PFSK-1 (cell line): ENCODE measurements around the gene RRP9.

Experiments
- FOXP2 ChIP-seq: optimal IDR thresholded peaks from 2 replicates; pipeline ENCODE3; 2011; ENCODE audit warnings: borderline replicate concordance, control low read depth, inconsistent platforms; ENCODE audit not compliant: insufficient read depth; ENCODE audit errors: extremely low read length, extremely low read depth
- POLR2AphosphoS5 ChIP-seq: IDR thresholded peaks from 2 replicates; pipeline ENCODE4 v1.6.1; 2012; ENCODE audit warnings: low read depth, mild to moderate bottlenecking, control low read depth, low read length, moderate library complexity
- SIN3A ChIP-seq: IDR thresholded peaks from 2 replicates; pipeline ENCODE4 v1.6.1; 2012; ENCODE audit warnings: mild to moderate bottlenecking, low read length, moderate library complexity, borderline replicate concordance; ENCODE audit not compliant: insufficient read depth
- TAF1 ChIP-seq: IDR thresholded peaks from 2 replicates; pipeline ENCODE4 v1.6.1; 2012; ENCODE audit warnings: low read length, control low read depth, borderline replicate concordance; ENCODE audit not compliant: insufficient read depth
- TF ChIP-seq, protein P1 (sequence below), 2 experiments: IDR thresholded peaks; 2 replicates each; pipeline versions ENCODE4 v1.6.1 to v1.8.0; 2011 to 2012; ENCODE audit warnings: low read depth in 2 of 2, low read length in 2 of 2, control low read depth in 1 of 2, inconsistent platforms in 1 of 2, mild to moderate bottlenecking in 1 of 2, moderate library complexity in 1 of 2; ENCODE audit not compliant: insufficient read depth in 1 of 2

Gene RRP9

DNA sequence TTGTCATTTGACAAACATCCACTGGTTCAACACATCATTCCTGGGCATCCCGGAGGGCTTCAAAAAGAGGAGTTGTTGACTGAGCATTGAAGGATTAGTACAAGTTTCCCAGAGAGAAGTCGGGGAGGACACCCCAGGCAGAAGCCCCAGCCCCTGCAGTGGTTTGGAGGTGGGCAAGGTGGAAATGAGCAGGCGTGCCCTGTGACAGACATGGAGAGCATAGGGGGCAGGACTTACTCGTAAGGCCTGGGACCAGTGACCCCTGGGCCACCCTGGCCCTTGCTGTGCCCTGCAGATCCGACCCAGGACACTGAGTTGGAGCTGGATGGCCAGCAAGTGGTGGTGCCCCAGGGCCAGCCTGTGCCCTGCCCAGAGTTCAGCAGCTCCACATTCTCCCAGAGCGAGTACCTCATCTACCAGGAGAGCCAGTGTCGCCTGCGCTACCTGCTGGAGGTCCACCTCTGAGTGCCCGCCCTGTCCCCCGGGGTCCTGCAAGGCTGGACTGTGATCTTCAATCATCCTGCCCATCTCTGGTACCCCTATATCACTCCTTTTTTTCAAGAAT, 6.4 kb upstream of the RRP9 start:
- TF ChIP-seq POLR2AphosphoS5 (no peak), SIN3A (no peak), FOXP2 (no peak), TAF1 (no peak)
- TF ChIP-seq, protein P1, sequence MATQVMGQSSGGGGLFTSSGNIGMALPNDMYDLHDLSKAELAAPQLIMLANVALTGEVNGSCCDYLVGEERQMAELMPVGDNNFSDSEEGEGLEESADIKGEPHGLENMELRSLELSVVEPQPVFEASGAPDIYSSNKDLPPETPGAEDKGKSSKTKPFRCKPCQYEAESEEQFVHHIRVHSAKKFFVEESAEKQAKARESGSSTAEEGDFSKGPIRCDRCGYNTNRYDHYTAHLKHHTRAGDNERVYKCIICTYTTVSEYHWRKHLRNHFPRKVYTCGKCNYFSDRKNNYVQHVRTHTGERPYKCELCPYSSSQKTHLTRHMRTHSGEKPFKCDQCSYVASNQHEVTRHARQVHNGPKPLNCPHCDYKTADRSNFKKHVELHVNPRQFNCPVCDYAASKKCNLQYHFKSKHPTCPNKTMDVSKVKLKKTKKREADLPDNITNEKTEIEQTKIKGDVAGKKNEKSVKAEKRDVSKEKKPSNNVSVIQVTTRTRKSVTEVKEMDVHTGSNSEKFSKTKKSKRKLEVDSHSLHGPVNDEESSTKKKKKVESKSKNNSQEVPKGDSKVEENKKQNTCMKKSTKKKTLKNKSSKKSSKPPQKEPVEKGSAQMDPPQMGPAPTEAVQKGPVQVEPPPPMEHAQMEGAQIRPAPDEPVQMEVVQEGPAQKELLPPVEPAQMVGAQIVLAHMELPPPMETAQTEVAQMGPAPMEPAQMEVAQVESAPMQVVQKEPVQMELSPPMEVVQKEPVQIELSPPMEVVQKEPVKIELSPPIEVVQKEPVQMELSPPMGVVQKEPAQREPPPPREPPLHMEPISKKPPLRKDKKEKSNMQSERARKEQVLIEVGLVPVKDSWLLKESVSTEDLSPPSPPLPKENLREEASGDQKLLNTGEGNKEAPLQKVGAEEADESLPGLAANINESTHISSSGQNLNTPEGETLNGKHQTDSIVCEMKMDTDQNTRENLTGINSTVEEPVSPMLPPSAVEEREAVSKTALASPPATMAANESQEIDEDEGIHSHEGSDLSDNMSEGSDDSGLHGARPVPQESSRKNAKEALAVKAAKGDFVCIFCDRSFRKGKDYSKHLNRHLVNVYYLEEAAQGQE (IDR thresholded peaks at IDR 0.05; ENCODE audit: insufficient read depth in 1 of 2, low read depth in 2 of 2, low read length in 2 of 2) = no peak

DNA sequence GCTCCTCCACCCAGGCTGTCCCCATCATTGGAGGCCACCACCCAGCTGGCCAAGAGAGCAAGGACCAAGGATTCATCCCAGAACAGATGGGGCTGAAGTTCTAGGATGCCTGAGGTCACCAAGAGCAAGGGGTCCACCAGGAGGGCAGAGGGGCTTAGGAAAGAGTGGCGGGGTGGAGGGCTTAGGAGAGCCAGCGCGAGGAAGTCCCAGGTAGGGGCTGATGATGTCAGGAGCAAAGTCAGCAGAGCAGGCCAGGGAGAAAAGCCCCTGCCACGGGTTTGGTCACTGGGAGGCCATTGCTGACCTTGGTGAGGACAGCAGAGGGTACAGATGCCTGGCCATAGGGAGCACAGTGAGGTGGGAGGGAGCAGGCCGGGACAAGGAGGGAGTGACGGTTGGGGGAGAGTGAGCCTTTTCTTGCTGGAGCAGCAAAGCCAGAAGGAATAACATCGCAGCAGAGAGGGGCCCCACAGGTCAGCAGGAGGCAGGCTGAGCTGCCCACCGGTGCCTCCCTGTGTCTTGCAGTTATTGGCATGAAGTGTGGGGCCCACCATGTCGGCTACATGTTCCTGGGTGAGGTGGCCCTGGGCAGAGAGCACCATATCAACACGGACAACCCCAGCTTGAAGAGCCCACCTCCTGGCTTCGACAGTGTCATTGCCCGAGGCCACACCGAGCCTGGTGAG, 5.7 kb upstream of the RRP9 start:
- TF ChIP-seq, protein P1 (IDR thresholded peaks at IDR 0.05; ENCODE audit: insufficient read depth in 1 of 2, low read depth in 2 of 2, low read length in 2 of 2) = no peak
- TF ChIP-seq TAF1 = no peak
- no peak for TF ChIP-seq FOXP2
- TF ChIP-seq POLR2AphosphoS5 = no peak
- no peak for TF ChIP-seq SIN3A

DNA sequence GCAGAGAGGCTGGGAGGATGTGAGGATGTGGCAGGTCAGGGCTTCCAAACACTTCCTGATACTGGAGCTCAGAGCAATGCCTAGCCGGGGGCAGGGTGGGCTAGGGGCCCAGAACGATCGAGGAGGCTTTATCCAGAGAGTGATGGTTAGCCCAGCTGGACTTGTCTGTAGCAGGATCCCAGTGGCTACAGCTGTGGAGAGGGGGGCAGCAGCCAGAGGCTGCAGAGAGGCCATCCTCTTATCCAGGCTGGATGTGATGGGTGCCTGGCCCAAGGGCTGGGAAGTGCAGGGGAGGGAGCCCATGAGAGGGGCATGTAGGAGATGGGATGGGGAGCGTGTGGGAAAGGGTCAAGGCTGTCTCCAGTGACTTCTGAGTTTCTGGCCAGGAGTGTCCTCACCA, 5.1 kb upstream of the RRP9 start:
- TF ChIP-seq SIN3A (no peak), FOXP2 (no peak), POLR2AphosphoS5 (no peak), TAF1 (no peak)
- TF ChIP-seq, protein P1 (IDR thresholded peaks at IDR 0.05; ENCODE audit: insufficient read depth in 1 of 2, low read depth in 2 of 2, low read length in 2 of 2) = no peak

DNA sequence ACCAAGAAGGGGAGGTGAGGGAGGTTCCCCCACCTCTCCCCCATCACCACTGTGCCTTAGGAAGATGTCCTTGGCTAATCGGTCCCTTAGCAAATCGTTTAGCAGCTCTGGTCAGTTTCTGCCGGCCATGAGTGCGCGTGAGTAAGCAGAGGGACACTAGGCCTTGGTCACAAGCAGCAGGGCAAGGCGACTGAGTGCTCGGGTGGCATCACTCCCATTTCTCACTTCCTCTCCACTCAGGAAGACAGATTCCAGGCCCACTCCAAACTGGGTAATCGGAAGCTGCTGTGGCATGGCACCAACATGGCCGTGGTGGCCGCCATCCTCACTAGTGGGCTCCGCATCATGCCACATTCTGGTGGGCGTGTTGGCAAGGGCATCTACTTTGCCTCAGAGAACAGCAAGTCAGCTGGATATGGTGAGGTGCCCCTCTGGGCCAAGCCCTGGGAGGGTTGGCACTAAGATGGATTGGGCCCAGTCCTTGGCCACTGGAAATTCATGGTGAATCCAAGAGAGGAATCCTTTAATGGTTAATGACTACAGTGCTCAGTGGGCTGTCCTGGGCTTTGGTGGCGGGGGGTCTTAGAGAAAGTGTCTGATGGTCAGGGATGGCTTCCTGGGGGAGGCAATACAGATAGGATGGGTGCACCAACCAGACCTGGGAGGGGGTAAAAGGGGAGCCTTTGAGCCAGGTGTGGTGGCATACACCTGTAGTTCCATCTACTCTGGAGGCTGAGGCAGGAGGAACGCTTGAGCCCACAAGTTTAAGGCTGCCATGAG, 4.4 kb upstream of the RRP9 start:
- TF ChIP-seq POLR2AphosphoS5 (no peak), FOXP2 (no peak), TAF1 (no peak), SIN3A (no peak)
- TF ChIP-seq, protein P1 (IDR thresholded peaks at IDR 0.05; ENCODE audit: insufficient read depth in 1 of 2, low read depth in 2 of 2, low read length in 2 of 2) = no peak
